ENCODE data around the gene SOST. TPM values are rescaled to one million over a fixed set of nuclear protein-coding genes. Genes with fewer than 3 reads are reported as not detected.

The SOST gene
- total and polyA plus RNA-seq, 2 donors from 2014 or later: 0.09 to 15.1 TPM

DNA sequence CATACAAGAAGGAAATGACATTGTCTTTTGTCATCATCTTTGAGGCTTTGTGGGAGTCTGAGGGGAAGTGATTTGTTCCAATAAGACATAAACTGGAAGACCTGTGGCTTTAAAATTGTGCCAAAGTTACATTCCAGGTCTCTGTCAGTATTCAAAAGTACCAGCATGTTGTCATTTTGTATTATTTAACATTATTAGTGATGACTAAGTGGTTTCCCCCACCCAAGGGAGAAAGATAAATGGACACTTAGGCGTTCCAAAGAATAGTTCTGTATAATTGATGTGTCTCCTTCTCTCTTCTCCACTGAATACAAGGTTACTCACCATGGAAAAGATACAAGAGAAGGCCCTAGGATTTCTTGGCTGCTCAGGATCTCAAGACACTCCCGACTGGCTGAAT lies 25.5 kb upstream of the SOST start:
- H3K4me1 ChIP-seq (ENCODE audit: control insufficient read depth in 2 of 3, insufficient read depth in 2 of 3, low read depth in 1 of 3, low read length in 3 of 3): peaks cover 3 to 7% (median 4%) of the 10 kb centered on the region in 3 donors
- no peak overlapping the region for H3K27ac ChIP-seq (ENCODE audit: low read depth in 2 of 2, low read length in 2 of 2)
- intact Hi-C loops (cut with DNase I): loop anchor here (10.0 kb wide), 1 partner anchor 61 kb away; the partner anchor contains the start of gene CD300LG
- no peak overlapping the region for H3K9ac ChIP-seq (ENCODE audit: low read length in 3 of 3)
- no peak for TF ChIP-seq CTCF (IDR thresholded peaks at IDR 0.05; ENCODE audit: borderline replicate concordance, extremely low read depth, insufficient read depth)
- H3K4me3 ChIP-seq (ENCODE audit: low read length in 3 of 3): no peak overlapping the region
- H3K27me3 ChIP-seq (ENCODE audit: control insufficient read depth, insufficient read depth, low read length): peaks cover 4% of the 10 kb centered on the region
- H3K36me3 ChIP-seq (ENCODE audit: control insufficient read depth in 2 of 3, insufficient read depth in 3 of 3, low read length in 3 of 3): no peaks in the 10 kb centered on the region
- FAIRE-seq (no peak), DNase-seq (no peak)
- H3K9me3 ChIP-seq (ENCODE audit: control insufficient read depth in 2 of 3, insufficient read depth in 1 of 3, low read length in 3 of 3): no peaks in the 10 kb centered on the region

DNA sequence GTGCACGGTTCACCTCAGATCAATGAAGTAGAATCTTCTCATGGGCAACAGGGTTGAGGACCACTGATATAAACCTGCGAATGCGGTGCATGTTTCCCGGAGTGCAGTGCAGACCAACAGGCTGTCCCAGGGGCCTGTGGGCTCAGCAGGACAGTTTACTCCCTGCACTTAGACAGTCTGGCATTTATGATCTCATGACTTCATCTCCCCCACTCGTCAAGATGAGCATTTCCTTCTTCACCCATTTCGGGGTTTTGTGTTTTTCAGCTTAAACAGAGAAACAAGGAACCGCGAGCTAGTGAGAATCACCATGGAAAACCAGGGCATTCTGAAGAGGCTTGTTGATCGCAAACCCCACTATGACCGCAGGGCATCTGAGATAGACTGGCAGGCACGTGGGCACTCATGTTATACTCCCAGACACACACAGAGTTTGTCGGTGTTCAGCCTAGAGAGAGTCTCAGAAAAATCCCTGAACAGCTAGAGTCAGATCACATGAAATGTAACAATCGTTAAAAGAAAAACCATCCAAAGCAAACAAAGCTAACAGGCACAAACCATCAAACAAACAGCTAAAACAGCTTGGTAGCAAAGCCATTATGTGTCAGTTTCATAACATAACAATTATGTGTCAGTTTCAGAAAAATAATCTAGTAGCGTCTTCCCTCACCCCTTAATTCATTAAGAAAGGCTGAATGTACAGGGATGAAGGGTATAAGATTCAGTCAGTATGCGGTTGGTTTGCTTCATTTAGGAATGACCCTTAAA lies 24.5 kb upstream of the SOST start:
- Histone ChIP-seq H3K27me3 (ENCODE audit: control insufficient read depth, insufficient read depth, low read length) (peaks cover 4% of the 10 kb centered on the region), H3K4me1 (ENCODE audit: control insufficient read depth in 2 of 3, insufficient read depth in 2 of 3, low read depth in 1 of 3, low read length in 3 of 3) (peaks cover 3 to 7% (median 4%) of the 10 kb centered on the region in 3 donors), H3K9me3 (ENCODE audit: control insufficient read depth in 2 of 3, insufficient read depth in 1 of 3, low read length in 3 of 3) (no peaks in the 10 kb centered on the region), H3K36me3 (ENCODE audit: control insufficient read depth in 2 of 3, insufficient read depth in 3 of 3, low read length in 3 of 3) (no peaks in the 10 kb centered on the region), H3K4me3 (ENCODE audit: low read length in 3 of 3) (no peak overlapping the region), H3K9ac (ENCODE audit: low read length in 3 of 3) (no peak overlapping the region), H3K27ac (ENCODE audit: low read depth in 2 of 2, low read length in 2 of 2) (no peak overlapping the region)
- peak in 1 of 5 donors; percentile 57 for DNase-seq
- no peak for TF ChIP-seq CTCF (IDR thresholded peaks at IDR 0.05; ENCODE audit: borderline replicate concordance, extremely low read depth, insufficient read depth)
- intact Hi-C loops (cut with DNase I): loop anchor here (10.0 kb wide), 1 partner anchor 62 kb away; the partner anchor contains the start of gene CD300LG
- no peak for FAIRE-seq

DNA sequence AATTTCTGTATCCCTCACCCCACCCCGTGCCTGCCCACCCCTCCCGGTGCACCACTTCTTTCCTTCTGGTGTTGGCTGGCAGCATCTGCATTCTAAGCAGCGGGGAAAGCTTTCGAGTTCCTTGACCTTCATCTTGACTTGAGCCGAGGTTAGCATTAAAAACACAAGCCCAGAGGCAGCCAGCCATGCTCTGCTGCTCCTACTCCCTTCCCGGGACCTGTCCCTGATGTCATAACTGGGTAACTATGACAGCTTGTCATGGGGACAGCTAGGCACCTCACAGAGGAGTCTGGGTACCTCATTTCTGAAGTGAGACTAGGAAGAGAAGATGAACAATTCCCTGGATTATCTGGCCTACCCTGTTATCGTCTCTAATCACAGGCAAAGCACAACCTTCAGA lies 21.5 kb upstream of the SOST start, which contains the start of gene CFAP97D1:
Gene CFAP97D1, plus strand, starts transcription at position 301 of the 400 bp plus-strand sequence. Its CDS starts 28 bp downstream, at position 329.
- peak within 1 kb of the TSS in 2 of 3 donors; percentile 35 to 72 for H3K9ac ChIP-seq (ENCODE audit: low read length in 3 of 3)
- DNase-seq (no peak), FAIRE-seq (no peak)
- peak within 1 kb of the TSS; percentile 55 to 78 (median 69) for H3K4me3 ChIP-seq (ENCODE audit: low read length in 3 of 3)
- TF ChIP-seq CTCF (IDR thresholded peaks at IDR 0.05; ENCODE audit: borderline replicate concordance, extremely low read depth, insufficient read depth): no peak
- H3K36me3 ChIP-seq (ENCODE audit: control insufficient read depth in 2 of 3, insufficient read depth in 3 of 3, low read length in 3 of 3): peaks cover 0 to 12% (median 12%) of the 10 kb centered on the region in 3 donors
- peaks cover 3 to 20% (median 13%) of the 10 kb centered on the region in 3 donors for H3K4me1 ChIP-seq (ENCODE audit: control insufficient read depth in 2 of 3, insufficient read depth in 2 of 3, low read depth in 1 of 3, low read length in 3 of 3)
- H3K27me3 ChIP-seq (ENCODE audit: control insufficient read depth, insufficient read depth, low read length): peaks cover 4% of the 10 kb centered on the region
- no peaks in the 10 kb centered on the region for H3K9me3 ChIP-seq (ENCODE audit: control insufficient read depth in 2 of 3, insufficient read depth in 1 of 3, low read length in 3 of 3)
- H3K27ac ChIP-seq (ENCODE audit: low read depth in 2 of 2, low read length in 2 of 2): peak within 1 kb of the TSS; percentile 88 to 100
- intact Hi-C loops (cut with DNase I): loop anchor here (10.0 kb wide), 1 partner anchor 65 kb away; the partner anchor contains the start of gene CD300LG

Data from kidney (tissue), 14 donors.